Activated CD4-positive, alpha-beta T cell treated with anti-CD3 and anti-CD28 coated beads, Interleukin-2, amount 50 U/mL, for 16 hours (primary cell): ENCODE results near the gene PRX.
A peak's percentile ranks its signal among the peaks of the same experiment; 100 is the strongest.
"Not testable (repeated sequence)": the region's sequence is repeated elsewhere in the genome, so short reads cannot be mapped to it uniquely, and the experiment has no call there.

Experiments used
- DNase-seq: peaks from one replicate; pipeline ENCODE4 v3.0.0-alpha.2; 2020

The PRX gene

GRCh38 chr19:40413291-40413845 is at the start of gene PRX:
PRX (minus strand) TSS chr19:40413378; CDS start chr19:40407932, 5,446 bp downstream.
- no peak for DNase-seq

GRCh38 chr19:40461669-40462221 is 48.6 kb upstream of the PRX start:
- no peak for DNase-seq

DNA sequence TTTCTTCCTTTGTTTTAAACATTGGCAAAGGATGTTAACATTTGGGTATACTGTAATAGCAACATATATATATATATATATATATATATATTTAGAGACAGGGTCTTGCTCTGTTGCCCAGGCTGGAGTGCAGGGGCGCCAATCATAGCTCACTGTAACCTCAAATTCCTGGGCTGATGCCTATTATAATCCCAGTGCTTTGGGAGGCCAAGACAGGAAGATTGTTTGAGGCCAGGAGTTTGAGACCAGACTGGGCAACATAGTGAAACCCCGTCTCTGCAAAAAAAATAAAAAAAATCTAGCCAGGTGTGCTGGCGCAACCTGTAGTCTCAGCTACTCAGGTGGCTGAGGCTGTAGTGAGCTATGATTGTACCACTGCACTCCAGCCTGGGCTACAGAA is 47.0 kb upstream of the PRX start:
- DNase-seq = no peak

DNA sequence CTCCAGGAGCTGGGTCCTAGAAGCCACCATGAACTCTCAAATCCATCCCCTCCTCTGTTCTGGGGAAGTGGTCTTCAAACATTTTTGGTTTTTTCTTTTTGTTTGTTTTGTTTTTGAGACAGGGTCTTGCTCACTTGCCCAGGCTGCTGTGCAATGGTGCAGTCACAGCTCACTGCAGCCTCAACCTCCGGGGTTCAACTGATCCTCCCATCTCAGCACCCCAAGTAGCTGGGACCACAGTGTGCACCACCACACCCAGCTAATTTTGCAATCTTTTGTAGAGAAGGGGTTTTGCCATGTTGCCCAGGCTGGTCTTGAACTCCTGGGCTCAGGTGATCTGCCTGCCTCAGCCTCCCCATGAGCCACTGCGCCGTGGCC is 45.4 kb upstream of the PRX start:
- no peak for DNase-seq

- no peak for DNase-seq
These were observed 44.9 kb upstream of the PRX start for GRCh38 chr19:40457953-40458596.

- DNase-seq = no peak
These were observed 43.9 kb upstream of the PRX start for GRCh38 chr19:40457048-40457447.

DNA sequence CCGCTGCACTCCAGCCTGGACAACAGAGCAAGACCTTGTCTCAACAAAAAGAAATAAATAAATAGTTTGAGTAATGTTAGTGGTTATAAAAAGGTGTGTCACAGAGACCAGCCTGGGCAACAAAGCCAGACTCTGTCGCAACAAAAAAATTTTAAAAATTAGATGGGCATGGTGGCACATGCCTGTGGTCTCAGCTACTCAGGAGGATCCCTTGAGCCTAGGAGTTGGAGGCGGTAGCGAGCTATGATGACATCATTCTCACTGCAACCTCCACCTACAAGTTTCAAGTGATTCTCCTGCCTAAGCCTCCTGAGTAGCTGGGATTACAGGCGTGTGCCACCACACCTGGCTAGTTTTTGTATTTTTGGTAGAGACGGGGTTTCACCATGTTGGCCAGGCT is 40.8 kb upstream of the PRX start:
- not testable (repeated sequence) for DNase-seq

- DNase-seq = no peak
These were observed 40.1 kb upstream of the PRX start for GRCh38 chr19:40453151-40453735.

GRCh38 chr19:40452016-40452415 is 38.8 kb upstream of the PRX start:
- no peak for DNase-seq

DNA sequence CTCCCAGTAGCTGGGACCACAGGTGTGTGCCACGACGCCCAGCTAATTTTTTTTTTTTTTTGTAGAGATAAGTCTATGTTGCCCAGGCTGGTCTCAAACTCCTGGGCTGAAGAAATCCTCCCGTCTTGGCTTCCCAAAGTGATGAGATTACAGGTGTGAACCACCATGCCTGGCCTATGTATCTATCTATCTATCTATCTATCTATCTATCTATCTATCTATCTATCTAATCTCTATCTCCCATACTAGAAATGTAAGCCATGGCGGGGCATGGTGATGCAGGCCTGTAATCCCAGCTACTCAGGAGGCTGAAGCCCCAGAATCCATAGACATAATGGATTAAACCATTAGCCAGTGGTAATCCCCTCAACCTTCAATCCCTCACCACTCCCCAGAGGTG is 37.5 kb upstream of the PRX start:
- no peak for DNase-seq

DNA sequence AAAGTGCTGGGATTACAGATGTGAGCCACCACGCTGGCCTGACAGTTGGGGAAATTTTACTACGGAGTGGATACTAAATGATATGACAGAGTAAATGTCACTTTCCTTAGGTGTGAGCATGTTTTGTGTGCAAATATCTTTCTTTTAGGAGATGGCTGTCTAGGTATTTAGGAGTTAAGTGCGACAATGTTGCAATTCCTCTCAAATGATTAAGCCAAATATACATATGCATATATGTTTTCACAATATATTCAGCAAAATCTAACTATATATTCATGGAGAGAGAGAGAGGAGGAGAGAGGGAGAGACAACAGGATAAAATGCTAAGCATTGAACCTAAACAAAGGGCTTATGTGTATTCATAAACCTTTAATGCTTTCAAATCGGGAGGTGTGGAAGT is 36.3 kb upstream of the PRX start:
- DNase-seq = no peak

DNA sequence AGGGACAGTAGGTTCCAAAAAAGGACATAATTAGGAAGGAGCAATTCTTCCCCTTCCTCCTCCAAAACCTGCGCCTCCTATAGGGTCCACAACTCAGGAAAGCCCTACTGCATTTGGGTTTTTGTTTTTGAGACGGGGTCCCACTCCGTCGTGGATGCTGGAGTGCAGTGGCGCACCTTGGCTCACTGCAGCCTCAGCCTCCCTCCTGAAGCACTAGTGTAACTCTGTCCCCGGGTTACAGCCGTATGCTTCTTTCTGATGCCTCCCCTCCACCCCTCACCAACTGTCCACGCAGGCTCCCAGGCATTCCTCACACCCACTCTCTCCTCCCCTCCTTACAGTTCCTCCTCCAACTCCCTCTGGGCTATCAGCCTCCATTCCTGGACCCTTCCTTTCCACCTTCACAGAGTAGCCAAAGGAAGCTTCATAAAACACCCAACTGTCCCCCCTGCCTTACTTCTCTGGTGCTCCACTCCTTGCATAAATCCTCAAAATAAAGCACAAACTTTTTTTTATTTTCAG is 33.1 kb upstream of the PRX start:
- DNase-seq = no peak

DNA sequence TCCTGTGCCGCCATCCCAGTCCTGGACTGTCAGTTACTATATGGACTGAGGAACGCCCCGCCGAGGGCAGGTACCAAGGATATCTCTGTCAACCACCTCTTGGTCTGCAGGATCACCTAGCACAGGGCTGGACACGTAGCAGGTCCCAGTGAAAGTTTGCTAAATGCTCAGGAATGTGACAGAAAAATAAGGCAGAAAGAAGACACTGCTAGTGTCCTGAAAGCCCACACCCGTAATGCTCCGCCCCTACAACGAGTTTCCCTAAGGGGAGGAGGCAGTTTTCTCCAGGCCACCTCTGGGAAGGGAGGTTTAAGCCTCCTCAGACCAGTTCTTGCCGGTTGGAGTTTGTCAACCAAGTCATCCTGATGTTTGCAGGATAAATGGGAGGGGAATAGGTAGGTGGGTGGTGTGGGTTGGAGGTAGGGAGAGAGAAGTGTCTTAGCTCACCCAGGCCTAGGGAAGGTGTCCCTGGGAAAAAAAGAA is 32.6 kb upstream of the PRX start:
- no peak for DNase-seq

DNA sequence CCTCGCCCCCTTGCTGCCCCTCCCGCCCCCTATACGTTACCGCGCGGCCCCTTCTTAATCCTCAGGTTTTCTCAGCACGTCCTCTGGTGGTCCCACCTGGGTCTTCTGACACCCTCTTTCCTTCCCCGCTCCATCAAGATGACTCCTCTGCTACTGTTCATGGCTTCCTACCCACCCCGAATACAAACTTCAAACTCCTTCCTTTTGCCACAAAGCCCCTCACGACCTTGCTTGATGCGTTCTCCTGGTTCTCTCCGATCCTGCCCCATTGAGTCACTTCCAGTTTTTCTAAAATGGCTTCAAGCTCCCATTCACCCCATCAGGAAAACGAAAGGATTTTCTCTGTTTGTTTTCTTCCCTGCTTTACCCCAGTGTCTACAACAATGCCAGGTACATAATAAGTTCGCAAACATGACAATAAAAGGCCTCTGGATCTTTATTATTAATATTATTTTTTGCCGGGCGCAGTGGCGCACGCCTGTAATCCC is 31.7 kb upstream of the PRX start:
- no peak for DNase-seq

- peak; percentile 96 for DNase-seq
These were observed 31.0 kb upstream of the PRX start, which contains the start of gene SERTAD3 for GRCh38 chr19:40444000-40444824. SERTAD3 (minus strand) TSS chr19:40444335; CDS start chr19:40442080, 2,255 bp downstream.

- peak; percentile 100 for DNase-seq
These were observed 30.2 kb upstream of the PRX start for GRCh38 chr19:40443131-40443999.

DNA sequence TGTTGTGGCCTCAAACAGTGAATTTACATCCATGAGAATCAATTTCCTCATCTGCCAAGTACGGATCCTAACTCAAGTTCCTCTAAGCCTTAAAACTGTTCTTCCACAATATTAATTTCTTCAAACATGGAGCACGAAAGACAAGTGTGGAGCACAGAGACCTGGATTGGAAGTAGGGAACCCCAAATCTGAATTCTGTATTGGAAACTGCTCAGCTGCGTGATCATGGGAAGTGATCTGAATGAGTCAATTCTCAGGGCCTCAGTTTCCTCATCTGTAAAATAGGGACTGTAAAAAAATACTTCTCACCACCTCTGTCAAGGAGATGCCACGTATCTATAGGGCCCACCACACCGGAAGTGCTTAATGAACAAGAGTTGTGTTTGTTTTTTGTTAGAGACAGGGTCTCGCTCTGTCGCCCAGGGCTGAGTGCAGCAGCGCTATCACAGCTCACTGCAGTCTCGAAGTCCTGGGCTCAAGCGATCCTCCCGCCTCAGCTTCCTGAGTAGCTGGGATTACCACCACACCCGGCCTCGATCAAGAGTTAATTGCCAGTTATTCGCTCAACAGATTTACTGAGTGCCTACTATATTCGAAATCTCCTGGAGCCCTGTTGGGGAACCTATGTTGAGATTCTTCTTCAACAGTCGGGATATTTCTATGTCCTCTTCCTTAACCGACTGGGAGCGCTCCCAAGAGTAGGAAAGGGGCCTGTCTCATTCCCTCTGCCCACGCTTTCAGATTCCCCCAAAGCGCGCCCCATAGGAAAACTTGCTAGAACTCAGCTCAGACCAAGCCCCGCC is 29.4 kb upstream of the PRX start:
- no peak for DNase-seq

- DNase-seq = no peak
These were observed 28.6 kb upstream of the PRX start for GRCh38 chr19:40441719-40442253.

GRCh38 chr19:40438284-40438683 is 25.1 kb upstream of the PRX start:
- no peak for DNase-seq

GRCh38 chr19:40433391-40434216 is 20.4 kb upstream of the PRX start:
- peak; percentile 50 for DNase-seq
